K562 (cell line): ENCODE results near the gene TMEM267. TPM values are rescaled to one million over a fixed set of nuclear protein-coding genes. Genes with fewer than 3 reads are reported as not detected.

Experiments used
- ADNP ChIP-seq: fragments of 200-800 bp; sonication (Bioruptor generic); IDR thresholded peaks from 2 replicates; pipeline ENCODE4 v1.6.1; 2016; ENCODE audit warnings: missing genetic modification characterization, missing compliant biosample characterization
- ARID3A ChIP-seq: IDR thresholded peaks from 2 replicates; pipeline ENCODE4 v1.6.1; 2012; ENCODE audit warnings: low read depth, low read length, improper control_type of control experiment, borderline replicate concordance
- ASH1L ChIP-seq: fragments of 450-650 bp; IDR thresholded peaks from 2 replicates; pipeline ENCODE4 v1.6.1; 2018; ENCODE audit warnings: borderline replicate concordance, mild to moderate bottlenecking, low read depth; ENCODE audit not compliant: partially characterized antibody
- CBFA2T3 ChIP-seq: fragments of 450-650 bp; IDR thresholded peaks from 2 replicates; pipeline ENCODE4 v1.6.1; 2017
- CREB5 ChIP-seq: fragments of 250-450 bp; sonication (Bioruptor Pico); IDR thresholded peaks from 2 replicates; pipeline ENCODE4 v1.5.0; 2020; ENCODE audit warnings: mild to moderate bottlenecking
- HEY1 ChIP-seq: fragments of 250-450 bp; sonication (Bioruptor Pico); IDR thresholded peaks from 2 replicates; pipeline ENCODE4 v1.5.0; 2020; ENCODE audit warnings: mild to moderate bottlenecking, moderate library complexity, borderline replicate concordance
- ILF3 ChIP-seq: fragments of 450-650 bp; IDR thresholded peaks from 2 replicates; pipeline ENCODE4 v1.6.1; 2018; ENCODE audit warnings: antibody characterized with exemption, mild to moderate bottlenecking, moderate library complexity, borderline replicate concordance
- JUND ChIP-seq, 2 experiments: IDR thresholded peaks; 2 replicates in 1 of 2; 3 replicates in 1 of 2; pipeline ENCODE4 v1.6.1; 2011; ENCODE audit warnings: borderline replicate concordance in 2 of 2, low read depth in 2 of 2, low read length in 2 of 2, improper control_type of control experiment in 1 of 2, missing biosample characterization in 1 of 2, missing genetic modification characterization in 1 of 2, missing genetic modification reagents in 1 of 2
- KDM5B ChIP-seq: fragments of 200-600 bp; sonication (generic); IDR thresholded peaks from 2 replicates; pipeline ENCODE4 v1.6.1; 2012; ENCODE audit warnings: low read depth, mild to moderate bottlenecking, moderate library complexity, low read length, control low read depth, inconsistent platforms; ENCODE audit not compliant: insufficient replicate concordance
- KLF1 ChIP-seq: fragments of 450-650 bp; IDR thresholded peaks from 2 replicates; pipeline ENCODE4 v1.6.1; 2016; ENCODE audit warnings: missing genetic modification characterization, missing compliant biosample characterization
- NRF1 ChIP-seq, 2 experiments: fragments of 450-650 bp; IDR thresholded peaks in 1 of 2; conservative IDR thresholded peaks in 1 of 2; 2 replicates each; pipeline ENCODE4 v1.6.1; 2014; ENCODE audit warnings: mild to moderate bottlenecking in 2 of 2
- PRPF4 ChIP-seq: fragments of 200-400 bp; formaldehyde crosslinking; IDR thresholded peaks from one replicate; pipeline ENCODE4 v1.6.1; 2017; ENCODE audit warnings: low read length, low read depth, mild to moderate bottlenecking; ENCODE audit not compliant: insufficient read depth, poor library complexity, severe bottlenecking
- RNF2 ChIP-seq: sonication (generic); IDR thresholded peaks from 2 replicates; pipeline ENCODE4 v1.6.1; 2016
- TFAP4 ChIP-seq: sonication (generic); formaldehyde crosslinking; IDR thresholded peaks from 2 replicates; pipeline ENCODE4 v1.8.0; 2022; ENCODE audit warnings: missing genetic modification reagents, mild to moderate bottlenecking, moderate library complexity, borderline replicate concordance
- THAP7 ChIP-seq: fragments of 250-450 bp; sonication (Bioruptor Pico); IDR thresholded peaks from 2 replicates; pipeline ENCODE4 v1.5.0; 2021
- ZFP30 ChIP-seq: fragments of 250-450 bp; sonication (Bioruptor Pico); IDR thresholded peaks from 2 replicates; pipeline ENCODE4 v1.8.0; 2022; ENCODE audit warnings: moderate library complexity, mild to moderate bottlenecking, inconsistent platforms, borderline replicate concordance
- ZNF197 ChIP-seq: fragments of 200-800 bp; sonication (Bioruptor generic); IDR thresholded peaks from 2 replicates; pipeline ENCODE4 v1.6.1; 2016; ENCODE audit warnings: low read depth, missing genetic modification characterization, missing compliant biosample characterization
- ZNF212 ChIP-seq: fragments of 450-650 bp; formaldehyde crosslinking; IDR thresholded peaks from 2 replicates; pipeline ENCODE4 v1.4.0; 2020; ENCODE audit warnings: mild to moderate bottlenecking
- ZNF780A ChIP-seq: fragments of 250-450 bp; sonication (Bioruptor Pico); IDR thresholded peaks from 2 replicates; pipeline ENCODE4 v1.5.0; 2021; ENCODE audit warnings: mild to moderate bottlenecking
- polyA plus RNA-seq, 8 experiments: library from polyadenylated mRNA; depleted of rRNA in 4 of 8; stranded (reverse) in 5 of 8; unstranded in 3 of 8; fragments of >200 nt; fragmentation: Nextera tagmentation in 2 of 8; fragmentation: Illumina TruSeq in 1 of 8; extraction: Ambion mirVana in 2 of 8; extraction: Trizol in 1 of 8; gene quantifications; 2 replicates each; pipeline versions ENCODE4 v1.2.1 to v1.2.3, GENCODE V29; 2011 to 2014; ENCODE audit warnings: inconsistent platforms in 1 of 8, missing spikeins in 1 of 8
- total RNA-seq, 7 experiments: library from RNA; depleted of rRNA in 6 of 7; stranded (reverse); fragments of >200 nt in 6 of 7; fragmentation: Illumina TruSeq in 2 of 7; extraction: Trizol in 2 of 7; gene quantifications; 2 replicates each; pipeline versions ENCODE4 v1.2.1 to v1.2.3, GENCODE V29; 2011 to 2021; ENCODE audit warnings: low replicate concordance in 1 of 7

TMEM267 gene
- total and polyA plus RNA-seq, 9 of the 15 experiments (the other 6 are each of a cell fraction or from before 2014, with no cell fraction given), result 8.1 to 61.1 (median 17.8) TPM

- TF ChIP-seq JUND (IDR thresholded peaks at IDR 0.05; ENCODE audit: borderline replicate concordance, low read depth, low read length), result 0 out of 2 replicates have a peak, but pooled peaks have one; percentile 29
- no peak; the same call in 2 of the 3 replicates for TF ChIP-seq JUND (tag; IDR thresholded peaks at IDR 0.05; ENCODE audit: borderline replicate concordance, low read depth, low read length)
- no peak for TF ChIP-seq ADNP (tag)
- peak; percentile 59; the same call in 1 of the 2 replicates for TF ChIP-seq ILF3
- no peak for TF ChIP-seq HEY1 (CRISPR knock-in tag)
- no peak for TF ChIP-seq ZNF212 (CRISPR knock-in tag)
- peak; percentile 8; the same call in 1 of the 2 replicates for TF ChIP-seq THAP7
- 0 out of 2 replicates have a peak, but pooled peaks have one; percentile 12 for TF ChIP-seq CBFA2T3
- TF ChIP-seq PRPF4, result no peak
- no peak for TF ChIP-seq ASH1L
- peak in 1 of 2 experiments; percentile 39; a peak in 1 of 4 replicates for TF ChIP-seq NRF1 (conservative IDR thresholded peaks at IDR 0.05 in 1 of 2, IDR thresholded peaks at IDR 0.05 in 1 of 2)
- no peak for TF ChIP-seq ZNF780A (CRISPR knock-in tag)
- TF ChIP-seq ZNF197 (CRISPR knock-in tag), result no peak; the same call in 1 of the 2 replicates
- TF ChIP-seq ZFP30, result no peak
- no peak; the same call in 1 of the 2 replicates for TF ChIP-seq CREB5 (CRISPR knock-in tag)
- peak; percentile 68 for TF ChIP-seq KDM5B
- peak; percentile 56; the same call in 1 of the 2 replicates for TF ChIP-seq TFAP4 (CRISPR knock-in tag)
- TF ChIP-seq ARID3A, result no peak
- TF ChIP-seq RNF2, result peak; percentile 75; the same call in 1 of the 2 replicates
- peak; percentile 76 for TF ChIP-seq KLF1 (tag)
Observed at GRCh38 chr5:43484106-43484849, 613 bp upstream of the TMEM267 start (continued).
